ENCODE measurements around the gene MCF2L2. TPM values are rescaled to one million over a fixed set of nuclear protein-coding genes. Genes with fewer than 3 reads are reported as not detected.

MCF2L2 gene
- total and polyA plus RNA-seq, 2 donors (not counting 1 experiment from before 2014, with no cell fraction given): 0.03 to 1.6 TPM

- TF ChIP-seq, protein P1, sequence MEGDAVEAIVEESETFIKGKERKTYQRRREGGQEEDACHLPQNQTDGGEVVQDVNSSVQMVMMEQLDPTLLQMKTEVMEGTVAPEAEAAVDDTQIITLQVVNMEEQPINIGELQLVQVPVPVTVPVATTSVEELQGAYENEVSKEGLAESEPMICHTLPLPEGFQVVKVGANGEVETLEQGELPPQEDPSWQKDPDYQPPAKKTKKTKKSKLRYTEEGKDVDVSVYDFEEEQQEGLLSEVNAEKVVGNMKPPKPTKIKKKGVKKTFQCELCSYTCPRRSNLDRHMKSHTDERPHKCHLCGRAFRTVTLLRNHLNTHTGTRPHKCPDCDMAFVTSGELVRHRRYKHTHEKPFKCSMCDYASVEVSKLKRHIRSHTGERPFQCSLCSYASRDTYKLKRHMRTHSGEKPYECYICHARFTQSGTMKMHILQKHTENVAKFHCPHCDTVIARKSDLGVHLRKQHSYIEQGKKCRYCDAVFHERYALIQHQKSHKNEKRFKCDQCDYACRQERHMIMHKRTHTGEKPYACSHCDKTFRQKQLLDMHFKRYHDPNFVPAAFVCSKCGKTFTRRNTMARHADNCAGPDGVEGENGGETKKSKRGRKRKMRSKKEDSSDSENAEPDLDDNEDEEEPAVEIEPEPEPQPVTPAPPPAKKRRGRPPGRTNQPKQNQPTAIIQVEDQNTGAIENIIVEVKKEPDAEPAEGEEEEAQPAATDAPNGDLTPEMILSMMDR (IDR thresholded peaks at IDR 0.05): no peak
- TF ChIP-seq EZH2 (IDR thresholded peaks at IDR 0.05; ENCODE audit: borderline replicate concordance, insufficient read depth, low read depth, low read length, poor library complexity, severe bottlenecking): no peak
- Histone ChIP-seq H4K20me1 (ENCODE audit: control insufficient read depth, insufficient read depth, low read length, poor library complexity, severe bottlenecking) (no peaks in the 10 kb centered on the region), H3K27me3 (replicated peaks in 1 of 4; ENCODE audit: control extremely low read depth in 1 of 4, control insufficient read depth in 3 of 4, insufficient read depth in 4 of 4, low read length in 3 of 4) (no peaks in the 10 kb centered on the region), H3K4me1 (ENCODE audit: control insufficient read depth in 2 of 2, insufficient read depth in 2 of 2, low read length in 2 of 2) (peaks cover 0 to 7% of the 10 kb centered on the region in 2 donors), H3K36me3 (replicated peaks in 1 of 2; ENCODE audit: control extremely low read depth in 1 of 2, control insufficient read depth in 1 of 2, extremely low read depth in 1 of 2, insufficient read depth in 2 of 2, low read length in 1 of 2) (no peaks in the 10 kb centered on the region), H3K9me3 (ENCODE audit: control extremely low read depth in 1 of 3, control insufficient read depth in 2 of 3, insufficient read depth in 1 of 3, low read length in 2 of 3) (no peaks in the 10 kb centered on the region), H3K4me2 (replicated peaks; ENCODE audit: low read depth, low read length, poor library complexity, severe bottlenecking) (no peak overlapping the region), H2AFZ (ENCODE audit: insufficient read depth, low read depth, low read length, poor library complexity, severe bottlenecking) (no peak overlapping the region), H3K27ac (ENCODE audit: low read length in 2 of 2) (no peak overlapping the region), H3K4me3 (ENCODE audit: control extremely low read depth in 1 of 5, extremely low read depth in 1 of 5, insufficient read depth in 1 of 5, low read depth in 2 of 5, low read length in 4 of 5) (no peak overlapping the region), H3K79me2 (ENCODE audit: control insufficient read depth, insufficient read depth, low read length) (no peaks in the 10 kb centered on the region), H3K9ac (ENCODE audit: low read length) (no peak overlapping the region)
- 77% methylated on average over 3 of the region's 6 CpGs for WGBS (ENCODE audit: insufficient coverage)
- ChIA-PET CTCF (interaction anchor here (1.1 to 1.8 kb wide), 3 partner anchors 88 to 295 kb away, joined by 3 to 8 read pairs (median 8); no protein-coding TSS in a partner anchor), POLR2A (no interaction called here)
- no peak overlapping the region for H3K27ac Mint-ChIP-seq
- no peaks in the 10 kb centered on the region for H3K9me3 Mint-ChIP-seq (ENCODE audit: insufficient read depth)
- peaks cover 10% of the 10 kb centered on the region for H3K4me1 Mint-ChIP-seq
- ATAC-seq (ENCODE audit: low read depth) (no peak), DNase-seq (no peak)
- intact Hi-C loops (cut with micrococcal nuclease): no loop called here
- peaks cover 7% of the 10 kb centered on the region for H3K27me3 Mint-ChIP-seq
- no peak overlapping the region for H3K4me3 Mint-ChIP-seq
These were observed 43.7 kb upstream of the MCF2L2 start for GRCh38 chr3:183472155-183472554.

- intact Hi-C loops (cut with micrococcal nuclease): no loop called here
- Mint-ChIP-seq H3K27me3 (peaks cover 7% of the 10 kb centered on the region), H3K4me1 (peaks cover 10% of the 10 kb centered on the region), H3K27ac (no peak overlapping the region), H3K4me3 (no peak overlapping the region), H3K9me3 (ENCODE audit: insufficient read depth) (no peaks in the 10 kb centered on the region)
- no peak overlapping the region for H3K4me3 ChIP-seq (ENCODE audit: control extremely low read depth in 1 of 5, extremely low read depth in 1 of 5, insufficient read depth in 1 of 5, low read depth in 2 of 5, low read length in 4 of 5)
- CTCF ChIA-PET: interaction anchor here (0.7 to 4.2 kb wide), 13 partner anchors 10 to 346 kb away, joined by 3 to 75 read pairs (median 4); no protein-coding TSS in a partner anchor
- WGBS (ENCODE audit: insufficient coverage): 88% methylated on average over 1 of the region's 1 CpG
- no peaks in the 10 kb centered on the region for H3K9me3 ChIP-seq (ENCODE audit: control extremely low read depth in 1 of 3, control insufficient read depth in 2 of 3, insufficient read depth in 1 of 3, low read length in 2 of 3)
- no peak for ATAC-seq (ENCODE audit: low read depth)
- H3K27me3 ChIP-seq (replicated peaks in 1 of 4; ENCODE audit: control extremely low read depth in 1 of 4, control insufficient read depth in 3 of 4, insufficient read depth in 4 of 4, low read length in 3 of 4): no peaks in the 10 kb centered on the region
- H3K9ac ChIP-seq (ENCODE audit: low read length): no peak overlapping the region
- H3K4me2 ChIP-seq (replicated peaks; ENCODE audit: low read depth, low read length, poor library complexity, severe bottlenecking): no peak overlapping the region
- no peak for TF ChIP-seq EZH2 (IDR thresholded peaks at IDR 0.05; ENCODE audit: borderline replicate concordance, insufficient read depth, low read depth, low read length, poor library complexity, severe bottlenecking)
- TF ChIP-seq, protein P1 (IDR thresholded peaks at IDR 0.05): no peak
- H3K36me3 ChIP-seq (replicated peaks in 1 of 2; ENCODE audit: control extremely low read depth in 1 of 2, control insufficient read depth in 1 of 2, extremely low read depth in 1 of 2, insufficient read depth in 2 of 2, low read length in 1 of 2): no peaks in the 10 kb centered on the region
- H2AFZ ChIP-seq (ENCODE audit: insufficient read depth, low read depth, low read length, poor library complexity, severe bottlenecking): no peak overlapping the region
- H3K79me2 ChIP-seq (ENCODE audit: control insufficient read depth, insufficient read depth, low read length): no peaks in the 10 kb centered on the region
- POLR2A ChIA-PET: interaction anchor here (0.7 kb wide), 1 partner anchor 90 kb away, joined by 3 read pairs; no protein-coding TSS in a partner anchor
- DNase-seq: no peak
- H4K20me1 ChIP-seq (ENCODE audit: control insufficient read depth, insufficient read depth, low read length, poor library complexity, severe bottlenecking): no peaks in the 10 kb centered on the region
- H3K27ac ChIP-seq (ENCODE audit: low read length in 2 of 2): no peak overlapping the region
- peaks cover 0 to 7% of the 10 kb centered on the region in 2 donors for H3K4me1 ChIP-seq (ENCODE audit: control insufficient read depth in 2 of 2, insufficient read depth in 2 of 2, low read length in 2 of 2)
These were observed 40.0 kb upstream of the MCF2L2 start for GRCh38 chr3:183468424-183468823.

All from B cell (primary cell).